GM19023 (cell line): ENCODE measurements around the gene NIF3L1.
"Not testable (repeated sequence)": the region's sequence is repeated elsewhere in the genome, so short reads cannot be mapped to it uniquely, and the experiment has no call there.

ENCODE experiments used
- ATAC-seq: cut with Tn5 transposase; IDR thresholded peaks from one replicate; pipeline ENCODE4 v1.9.1; 2021; ENCODE audit warnings: mild to moderate bottlenecking, moderate library complexity; ENCODE audit not compliant: unreplicated experiment

NIF3L1 gene

GRCh38 chr2:200869014-200869413 lies 20.2 kb upstream of the NIF3L1 start:
- ATAC-seq = no peak

- no peak for ATAC-seq
Observed at GRCh38 chr2:200871151-200871550, 18.0 kb upstream of the NIF3L1 start.

DNA sequence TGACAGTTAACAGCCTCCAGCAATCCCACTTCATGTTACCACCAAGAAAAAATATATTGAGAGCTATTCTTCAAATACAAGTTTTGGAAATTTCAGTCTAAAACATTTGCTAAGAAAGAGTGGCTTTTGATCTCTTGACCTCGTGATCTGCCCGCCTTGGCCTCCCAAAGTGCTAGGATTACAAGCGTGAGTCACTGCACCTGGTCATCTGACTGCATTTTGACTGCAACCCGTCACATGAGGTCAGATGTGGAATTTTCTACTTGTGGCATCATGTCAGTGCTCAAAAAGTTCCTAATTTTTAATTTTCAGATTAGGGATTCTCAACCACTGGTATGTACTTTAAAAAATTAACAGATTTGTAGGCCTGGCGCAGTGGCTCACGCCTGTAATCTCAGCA lies 15.6 kb upstream of the NIF3L1 start:
- no peak for ATAC-seq

GRCh38 chr2:200877443-200877842 lies 11.7 kb upstream of the NIF3L1 start:
- ATAC-seq = no peak

- no peak for ATAC-seq
Observed at GRCh38 chr2:200878289-200878880, 10.8 kb upstream of the NIF3L1 start.

- not testable (repeated sequence) for ATAC-seq
Observed at GRCh38 chr2:200881715-200882249, 7.4 kb upstream of the NIF3L1 start.

GRCh38 chr2:200899482-200899881 lies 10.3 kb downstream of the NIF3L1 start:
- no peak for ATAC-seq

- ATAC-seq = peak; percentile 97
Observed at GRCh38 chr2:200901459-200902072, 12.4 kb downstream of the NIF3L1 start.

DNA sequence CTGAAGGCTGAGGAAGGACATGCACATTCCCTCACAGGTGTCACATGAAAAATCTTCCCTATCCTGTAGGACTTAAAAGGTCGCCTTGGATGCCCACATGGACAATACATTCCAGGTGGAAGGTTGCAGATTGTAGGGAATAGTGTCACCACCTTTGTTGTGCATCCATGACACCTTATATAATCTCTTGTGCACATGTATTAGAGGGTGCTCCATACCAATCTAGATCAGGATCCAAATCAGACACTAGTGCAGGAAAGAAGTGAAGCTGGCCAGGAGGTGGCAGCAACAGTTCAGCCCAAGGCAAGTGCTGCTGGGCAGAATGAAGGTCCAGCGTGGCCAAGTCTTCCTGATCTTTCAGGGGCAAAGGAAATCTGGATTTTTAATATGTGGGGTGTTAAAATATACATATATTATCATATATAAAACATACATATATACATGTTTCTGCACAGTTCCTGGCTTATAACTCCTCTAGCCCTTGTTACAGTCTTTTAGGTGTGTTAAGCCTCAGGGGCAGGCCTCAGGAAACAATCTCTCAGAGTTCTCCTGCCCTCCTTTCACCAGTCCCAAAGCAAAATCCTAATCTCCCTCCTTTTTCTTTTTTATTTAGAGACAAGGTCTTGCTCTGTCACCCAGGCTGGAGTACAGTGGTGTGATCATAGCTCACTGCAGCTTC lies 16.6 kb downstream of the NIF3L1 start:
- ATAC-seq = no peak

- ATAC-seq = no peak
Observed at GRCh38 chr2:200909958-200910357, 20.8 kb downstream of the NIF3L1 start.

- no peak for ATAC-seq
Observed at GRCh38 chr2:200913654-200914053, 24.5 kb downstream of the NIF3L1 start.

GRCh38 chr2:200922439-200922838 lies 33.3 kb downstream of the NIF3L1 start:
- ATAC-seq = no peak

- ATAC-seq = no peak
Observed at GRCh38 chr2:200929334-200930249, 40.4 kb downstream of the NIF3L1 start.

- ATAC-seq = no peak
Observed at GRCh38 chr2:200930947-200931626, 41.9 kb downstream of the NIF3L1 start.

DNA sequence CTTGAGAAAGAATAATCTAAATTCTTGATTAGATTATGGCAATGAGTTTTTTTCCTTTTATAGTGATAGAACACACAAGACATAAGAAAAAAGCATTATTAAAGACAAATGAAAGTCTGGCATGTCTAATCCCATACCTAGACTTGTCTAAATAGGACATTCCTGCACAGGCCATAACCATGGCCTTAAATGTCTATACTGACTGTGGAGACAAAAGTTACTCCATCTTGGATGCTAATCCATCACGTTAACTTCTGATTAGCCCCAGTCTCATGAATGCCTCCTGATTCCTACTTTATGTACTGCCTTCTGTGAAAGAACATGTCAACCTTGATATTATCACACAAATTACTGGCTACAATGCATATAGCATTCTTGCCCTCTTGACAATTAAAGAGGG lies 50.7 kb downstream of the NIF3L1 start:
- ATAC-seq = no peak

- no peak for ATAC-seq
Observed at GRCh38 chr2:200943527-200944105, 54.4 kb downstream of the NIF3L1 start.

DNA sequence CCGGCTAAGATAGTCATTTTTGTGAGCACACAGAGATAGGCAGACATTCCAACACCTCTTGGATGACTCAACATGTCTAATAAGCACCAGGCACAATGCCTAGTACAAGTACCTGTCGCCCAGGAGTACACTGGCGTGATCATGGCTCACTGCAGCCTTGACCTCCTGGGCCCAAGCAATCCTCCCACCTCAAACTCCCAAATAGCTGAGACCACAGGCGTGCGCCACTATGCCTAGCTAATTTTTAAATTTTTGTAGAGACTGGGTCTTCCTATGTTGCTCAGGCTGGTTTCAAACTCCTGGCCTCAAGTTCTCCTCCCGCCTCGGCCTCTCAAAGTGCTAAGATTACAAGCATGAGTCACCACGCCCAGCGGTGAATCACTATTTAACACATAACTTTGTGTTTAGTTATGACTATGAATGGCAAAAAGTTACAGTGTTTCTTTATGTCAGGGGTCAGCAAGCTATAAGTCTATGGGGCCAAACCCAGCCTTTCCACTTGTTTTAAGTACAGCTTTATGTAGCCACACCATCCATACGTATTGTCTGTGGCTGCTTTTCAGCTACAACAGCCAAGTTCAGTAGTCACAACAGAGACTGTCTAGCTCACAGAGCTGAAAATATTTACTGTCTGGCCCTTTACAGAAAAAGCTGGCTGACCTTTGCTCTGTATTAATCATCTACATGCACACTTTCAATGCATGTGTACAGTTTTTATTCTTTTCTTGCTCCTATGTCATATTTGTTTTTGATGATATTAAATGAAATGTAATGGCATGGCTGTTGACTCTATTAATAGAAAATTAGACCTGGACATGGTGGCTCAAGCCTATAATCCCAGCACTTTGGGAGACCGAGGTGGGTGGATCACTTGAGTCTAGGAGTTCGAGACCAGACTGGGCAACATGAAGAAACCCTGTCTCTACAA lies 55.6 kb downstream of the NIF3L1 start:
- peak; percentile 47 for ATAC-seq

GRCh38 chr2:200945395-200945729 lies 56.2 kb downstream of the NIF3L1 start:
- no peak for ATAC-seq

DNA sequence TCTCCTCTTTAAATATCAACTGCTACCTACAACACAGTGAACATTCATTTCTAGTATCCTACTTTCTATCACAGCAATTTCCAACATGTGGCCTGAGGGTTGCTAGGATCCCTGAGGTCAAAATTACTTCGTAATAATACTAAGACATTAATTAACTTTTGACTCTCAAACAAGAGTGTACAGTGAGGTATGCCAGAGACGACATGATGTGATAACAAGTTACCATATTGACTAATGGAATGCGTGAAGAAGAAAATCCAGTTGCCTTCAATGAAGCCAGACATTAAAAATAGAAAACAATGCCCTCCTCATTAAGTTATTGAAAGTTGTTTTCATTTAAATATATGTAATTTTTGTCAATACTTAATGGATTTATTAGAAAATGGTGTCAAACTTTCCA lies 61.2 kb downstream of the NIF3L1 start:
- ATAC-seq = no peak
